ENCODE data around the gene CDC27.
"Not testable (repeated sequence)": the region's sequence is repeated elsewhere in the genome, so short reads cannot be mapped to it uniquely, and the experiment has no call there.

CDC27 gene

GRCh38 chr17:47192554-47192953 lies 3.5 kb upstream of the CDC27 start:
- DNase-seq: no peak

- DNase-seq: no peak
These were observed 1.7 kb upstream of the CDC27 start for GRCh38 chr17:47190770-47191169.

GRCh38 chr17:47190243-47190642 lies 1.1 kb upstream of the CDC27 start:
- DNase-seq: no peak

- no peak for DNase-seq
These were observed 690 bp upstream of the CDC27 start for GRCh38 chr17:47189732-47190237.

- no peak for DNase-seq
These were observed 722 bp downstream of the CDC27 start for GRCh38 chr17:47188271-47188875.

GRCh38 chr17:47184681-47185080 lies 4.4 kb downstream of the CDC27 start:
- no peak for DNase-seq

GRCh38 chr17:47180988-47181387 lies 8.1 kb downstream of the CDC27 start:
- DNase-seq: not testable (repeated sequence)

- DNase-seq: no peak
These were observed 8.8 kb downstream of the CDC27 start for GRCh38 chr17:47180337-47180736.

- DNase-seq: no peak
These were observed 10.0 kb downstream of the CDC27 start for GRCh38 chr17:47179141-47179540.

- no peak for DNase-seq
These were observed 11.8 kb downstream of the CDC27 start for GRCh38 chr17:47177261-47177660.

- no peak for DNase-seq
These were observed 12.7 kb downstream of the CDC27 start for GRCh38 chr17:47176389-47176826.

GRCh38 chr17:47174823-47175222 lies 14.3 kb downstream of the CDC27 start:
- not testable (repeated sequence) for DNase-seq

GRCh38 chr17:47172696-47173565 lies 16.2 kb downstream of the CDC27 start:
- DNase-seq: no peak

- no peak for DNase-seq
These were observed 18.4 kb downstream of the CDC27 start for GRCh38 chr17:47170710-47171109.

GRCh38 chr17:47168896-47169295 lies 20.2 kb downstream of the CDC27 start:
- DNase-seq: not testable (repeated sequence)

GRCh38 chr17:47166854-47167253 lies 22.2 kb downstream of the CDC27 start:
- DNase-seq: not testable (repeated sequence)

- DNase-seq: no peak
These were observed 24.0 kb downstream of the CDC27 start for GRCh38 chr17:47165137-47165536.

GRCh38 chr17:47164263-47164662 lies 24.8 kb downstream of the CDC27 start:
- DNase-seq: no peak

GRCh38 chr17:47162013-47162622 lies 27.0 kb downstream of the CDC27 start:
- DNase-seq: no peak

- no peak for DNase-seq
These were observed 29.8 kb downstream of the CDC27 start for GRCh38 chr17:47159315-47159714.

GRCh38 chr17:47145351-47145750 lies 43.7 kb downstream of the CDC27 start:
- no peak for DNase-seq

GRCh38 chr17:47135235-47135634 lies 53.9 kb downstream of the CDC27 start:
- DNase-seq: no peak

GRCh38 chr17:47134354-47134753 lies 54.7 kb downstream of the CDC27 start:
- DNase-seq: not testable (repeated sequence)

- DNase-seq: no peak
These were observed 57.3 kb downstream of the CDC27 start for GRCh38 chr17:47131761-47132160.

Measured in activated CD4-positive, CD25-positive, alpha-beta regulatory T cell treated with anti-CD3 and anti-CD28 coated beads, Interleukin-2, amount 50 U/mL, for 72 hours (primary cell).